K562 (cell line): ENCODE results near the gene FMNL2. TPM values are rescaled to one million over a fixed set of nuclear protein-coding genes. Genes with fewer than 3 reads are reported as not detected.
A peak's percentile ranks its signal among the peaks of the same experiment; 100 is the strongest.

Experiments
- ATAC-seq: fragments of 200-7000 bp; cut with Tn5 transposase; 3 replicates; pipeline ENCODE4 v1.9.1; 2020; ENCODE audit warnings: moderate library complexity
- BruUV-seq: library from RNA; stranded (reverse); fragments of 400-500 nt; replicated peaks from 2 replicates; lab custom pipeline; 2021; lab: Mats Ljungman, UMichigan
- CTCF ChIA-PET: fragments of 300-600 bp; formaldehyde crosslinking; extraction: SDS; loops from one replicate; lab custom pipeline; 2021; ENCODE audit warnings: low intra/inter-chr PET ratio; lab: Yijun Ruan, JAX
- POLR2A ChIA-PET: fragments of 300-600, 350-650 bp; sonication (Branson Sonifier 250); formaldehyde crosslinking; extraction: SDS; loops from one replicate; lab custom pipeline; 2021; ENCODE audit warnings: antibody characterized with exemption, inconsistent platforms; lab: Yijun Ruan, JAX
- DNase-seq, 4 experiments: peaks; one replicate each; pipeline versions ENCODE4 v3.0.0 to v3.0.0-alpha.2; 2011 to 2018; ENCODE audit warnings: low spot score in 3 of 4, mixed read lengths in 3 of 4; ENCODE audit errors: extremely low read depth in 1 of 4
- FAIRE-seq: peaks from 2 replicates; lab custom pipeline; 2011; peaks lifted over from hg19 to GRCh38; lab: Jason Lieb, UNC
- H2AFZ ChIP-seq: 2 replicates; pipeline ENCODE4 v1.6.0; 2011; ENCODE audit warnings: low read depth, low read length, control low read depth, inconsistent platforms
- H3K27ac ChIP-seq: fragments of 200-600 bp; 3 replicates; pipeline ENCODE4 v1.8.0; 2011; ENCODE audit warnings: low read depth, mild to moderate bottlenecking, control low read depth, inconsistent platforms, low read length, moderate library complexity, mixed read lengths; ENCODE audit errors: extremely low read depth
- H3K27me3 ChIP-seq, 2 experiments: fragments of 300-600 bp in 1 of 2; 2 replicates in 1 of 2; 3 replicates in 1 of 2; pipeline versions ENCODE4 v1.6.0 to v1.8.0; 2011; ENCODE audit warnings: inconsistent platforms in 2 of 2, low read length in 2 of 2, mild to moderate bottlenecking in 1 of 2, mixed read lengths in 1 of 2, moderate library complexity in 1 of 2; ENCODE audit not compliant: control insufficient read depth in 2 of 2, insufficient read depth in 2 of 2
- H3K36me3 ChIP-seq: fragments of 300-600 bp; 3 replicates; pipeline ENCODE4 v1.8.0; 2011; ENCODE audit warnings: mild to moderate bottlenecking, low read length, inconsistent platforms; ENCODE audit not compliant: control insufficient read depth, insufficient read depth
- H3K4me1 ChIP-seq, 2 experiments: fragments of 200-600 bp in 1 of 2; replicated peaks in 1 of 2; 2 replicates in 1 of 2; 3 replicates in 1 of 2; pipeline versions ENCODE4 v1.5.1 to v1.8.0; 2011; ENCODE audit warnings: inconsistent platforms in 2 of 2, low read length in 2 of 2, mild to moderate bottlenecking in 1 of 2, mixed read lengths in 1 of 2, moderate library complexity in 1 of 2; ENCODE audit not compliant: control insufficient read depth in 2 of 2, insufficient read depth in 2 of 2
- H3K4me2 ChIP-seq: 2 replicates; pipeline ENCODE4 v1.6.1; 2011; ENCODE audit warnings: low read length, control low read depth, inconsistent platforms, mixed read lengths; ENCODE audit not compliant: insufficient read depth
- H3K4me3 ChIP-seq: fragments of 200-600 bp; sonication (generic), shearing (Covaris generic); 2 replicates; pipeline ENCODE4 v1.5.1; 2016; ENCODE audit warnings: control low read depth, inconsistent platforms
- H3K79me2 ChIP-seq: fragments of 200-600 bp; 3 replicates; pipeline ENCODE4 v1.8.0; 2011; ENCODE audit warnings: low read length, inconsistent platforms; ENCODE audit not compliant: control insufficient read depth, insufficient read depth
- H3K9ac ChIP-seq, 2 experiments: 2 replicates each; pipeline versions ENCODE4 v1.6.0 to v1.6.1; 2011; ENCODE audit warnings: low read depth in 2 of 2, low read length in 2 of 2, control low read depth in 1 of 2, inconsistent platforms in 1 of 2, mild to moderate bottlenecking in 1 of 2, mixed read lengths in 1 of 2; ENCODE audit not compliant: insufficient read depth in 1 of 2
- H3K9me1 ChIP-seq: one replicate; pipeline ENCODE4 v1.6.0; 2011; ENCODE audit warnings: inconsistent platforms, mild to moderate bottlenecking, low read length, moderate library complexity; ENCODE audit not compliant: control insufficient read depth, insufficient read depth
- H3K9me3 ChIP-seq: replicated peaks from 2 replicates; pipeline ENCODE4 v1.5.1; 2011; ENCODE audit warnings: low read depth, low read length, inconsistent platforms; ENCODE audit not compliant: control insufficient read depth, insufficient read depth
- H4K20me1 ChIP-seq: replicated peaks from 2 replicates; pipeline ENCODE4 v1.6.1; 2011; ENCODE audit warnings: low read length, inconsistent platforms, mixed read lengths; ENCODE audit not compliant: control insufficient read depth, insufficient read depth
- CBFA2T2 ChIP-seq: fragments of 450-650 bp; conservative IDR thresholded peaks from 2 replicates; pipeline ENCODE4 v1.6.1; 2017; ENCODE audit warnings: mild to moderate bottlenecking
- WGBS: fragments of 100-300 bp; shearing (Covaris generic); methylation state at CpG from one replicate; pipeline ENCODE4 v1.1.6; 2016; ENCODE audit warnings: low coverage, mixed read lengths; ENCODE audit not compliant: insufficient coverage; ENCODE audit errors: missing lambda C conversion rate; 5-methylcytosine and 5-hydroxymethylcytosine counted together
- in situ Hi-C: fragments of 300-500 bp; cut with MboI; formaldehyde crosslinking; loops from 4 replicates; pipeline ENCODE4 v1.15.0; 2018; ENCODE audit warnings: inconsistent platforms, mixed read lengths
- intact Hi-C: fragments of 100-400 bp; cut with micrococcal nuclease; formaldehyde crosslinking; loops from 2 replicates; pipeline ENCODE4 v1.14.2; 2022
- polyA plus RNA-seq, 8 experiments: library from polyadenylated mRNA; depleted of rRNA in 4 of 8; stranded (reverse) in 5 of 8; unstranded in 3 of 8; fragments of >200 nt; fragmentation: Nextera tagmentation in 2 of 8; fragmentation: Illumina TruSeq in 1 of 8; extraction: Ambion mirVana in 2 of 8; extraction: Trizol in 1 of 8; gene quantifications; 2 replicates each; pipeline versions ENCODE4 v1.2.1 to v1.2.3, GENCODE V29; 2011 to 2014; ENCODE audit warnings: inconsistent platforms in 1 of 8, missing spikeins in 1 of 8
- total RNA-seq, 7 experiments: library from RNA; depleted of rRNA in 6 of 7; stranded (reverse); fragments of >200 nt in 6 of 7; fragmentation: Illumina TruSeq in 2 of 7; extraction: Trizol in 2 of 7; gene quantifications; 2 replicates each; pipeline versions ENCODE4 v1.2.1 to v1.2.3, GENCODE V29; 2011 to 2021; ENCODE audit warnings: low replicate concordance in 1 of 7
- TF ChIP-seq, protein P1 (sequence below): sonication (generic); formaldehyde crosslinking; IDR thresholded peaks from 2 replicates; pipeline ENCODE4 v1.8.0; 2023; ENCODE audit warnings: mild to moderate bottlenecking, missing genetic modification reagents
- TF ChIP-seq, protein P2 (sequence below): fragments of 450-650 bp; formaldehyde crosslinking; IDR thresholded peaks from 2 replicates; pipeline ENCODE4 v1.4.0; 2020; ENCODE audit warnings: mild to moderate bottlenecking, mixed read lengths

Gene FMNL2
- total and polyA plus RNA-seq, 9 of the 15 experiments (the other 6 are each of a cell fraction or from before 2014, with no cell fraction given), result 0.15 to 0.49 (median 0.24) TPM; not detected in 1

DNA sequence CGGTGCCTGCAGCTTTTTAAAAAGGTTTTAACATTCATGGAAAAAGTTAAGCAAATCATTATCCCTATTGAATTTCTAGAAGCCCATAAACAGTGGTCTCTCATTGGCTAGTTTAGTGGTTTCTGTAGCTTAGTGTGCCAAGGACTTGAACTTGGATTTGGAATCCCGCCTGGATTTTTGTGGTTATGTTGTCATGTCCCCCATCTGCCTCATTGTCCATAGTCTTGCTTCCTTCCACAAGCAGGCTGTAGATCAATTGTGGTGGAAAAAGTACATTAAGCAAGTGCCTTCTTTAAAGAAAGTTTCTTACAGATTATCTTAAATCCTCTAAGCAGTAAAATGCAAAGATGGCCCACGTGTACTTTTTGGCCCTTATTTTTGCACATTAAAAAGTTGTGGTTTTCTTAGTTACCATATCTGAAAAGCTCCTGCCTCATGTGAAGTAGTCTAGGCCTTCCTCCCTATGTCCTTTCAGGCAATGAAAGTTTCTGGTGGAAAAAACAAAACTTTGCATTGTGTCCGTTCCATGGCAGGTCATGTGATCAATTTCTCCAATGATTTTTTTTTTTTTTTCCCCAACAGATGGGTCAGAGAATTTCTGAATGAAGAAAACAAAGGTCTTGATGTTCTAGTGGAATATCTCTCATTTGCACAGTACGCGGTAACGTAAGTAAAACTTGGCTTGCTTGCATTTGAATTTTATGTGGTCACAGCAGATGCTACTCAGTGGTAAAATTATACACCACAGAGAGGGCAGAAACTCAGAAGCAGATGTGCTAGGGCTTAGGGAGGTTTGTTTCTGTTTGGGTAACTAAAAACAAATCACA lies 223.4 kb downstream of the FMNL2 start:
- Histone ChIP-seq H4K20me1 (no peaks in the 10 kb centered on the region), H3K27ac (no peak overlapping the region), H3K79me2 (no peaks in the 10 kb centered on the region), H3K27me3 (peaks cover 2 to 5% of the 10 kb centered on the region in 2 experiments; a peak in 3 of 5 replicates), H3K4me2 (no peak overlapping the region), H2AFZ (no peak overlapping the region), H3K4me3 (no peak overlapping the region), H3K36me3 (no peaks in the 10 kb centered on the region), H3K9ac (no peak overlapping the region), H3K9me3 (no peaks in the 10 kb centered on the region), H3K9me1 (no peaks in the 10 kb centered on the region), H3K4me1 (no peaks in the 10 kb centered on the region)
- intact Hi-C loops, result no loop called here
- CTCF ChIA-PET, result interaction anchor here (1.1 kb wide), 1 partner anchor 69 kb away, joined by 4 read pairs; no protein-coding TSS in a partner anchor
- FAIRE-seq (no peak), DNase-seq (no peak), ATAC-seq (no peak)
- no peak for TF ChIP-seq CBFA2T2
- TF ChIP-seq, protein P1, sequence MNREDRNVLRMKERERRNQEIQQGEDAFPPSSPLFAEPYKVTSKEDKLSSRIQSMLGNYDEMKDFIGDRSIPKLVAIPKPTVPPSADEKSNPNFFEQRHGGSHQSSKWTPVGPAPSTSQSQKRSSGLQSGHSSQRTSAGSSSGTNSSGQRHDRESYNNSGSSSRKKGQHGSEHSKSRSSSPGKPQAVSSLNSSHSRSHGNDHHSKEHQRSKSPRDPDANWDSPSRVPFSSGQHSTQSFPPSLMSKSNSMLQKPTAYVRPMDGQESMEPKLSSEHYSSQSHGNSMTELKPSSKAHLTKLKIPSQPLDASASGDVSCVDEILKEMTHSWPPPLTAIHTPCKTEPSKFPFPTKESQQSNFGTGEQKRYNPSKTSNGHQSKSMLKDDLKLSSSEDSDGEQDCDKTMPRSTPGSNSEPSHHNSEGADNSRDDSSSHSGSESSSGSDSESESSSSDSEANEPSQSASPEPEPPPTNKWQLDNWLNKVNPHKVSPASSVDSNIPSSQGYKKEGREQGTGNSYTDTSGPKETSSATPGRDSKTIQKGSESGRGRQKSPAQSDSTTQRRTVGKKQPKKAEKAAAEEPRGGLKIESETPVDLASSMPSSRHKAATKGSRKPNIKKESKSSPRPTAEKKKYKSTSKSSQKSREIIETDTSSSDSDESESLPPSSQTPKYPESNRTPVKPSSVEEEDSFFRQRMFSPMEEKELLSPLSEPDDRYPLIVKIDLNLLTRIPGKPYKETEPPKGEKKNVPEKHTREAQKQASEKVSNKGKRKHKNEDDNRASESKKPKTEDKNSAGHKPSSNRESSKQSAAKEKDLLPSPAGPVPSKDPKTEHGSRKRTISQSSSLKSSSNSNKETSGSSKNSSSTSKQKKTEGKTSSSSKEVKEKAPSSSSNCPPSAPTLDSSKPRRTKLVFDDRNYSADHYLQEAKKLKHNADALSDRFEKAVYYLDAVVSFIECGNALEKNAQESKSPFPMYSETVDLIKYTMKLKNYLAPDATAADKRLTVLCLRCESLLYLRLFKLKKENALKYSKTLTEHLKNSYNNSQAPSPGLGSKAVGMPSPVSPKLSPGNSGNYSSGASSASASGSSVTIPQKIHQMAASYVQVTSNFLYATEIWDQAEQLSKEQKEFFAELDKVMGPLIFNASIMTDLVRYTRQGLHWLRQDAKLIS (CRISPR knock-in tag), result no peak
- TF ChIP-seq, protein P2, sequence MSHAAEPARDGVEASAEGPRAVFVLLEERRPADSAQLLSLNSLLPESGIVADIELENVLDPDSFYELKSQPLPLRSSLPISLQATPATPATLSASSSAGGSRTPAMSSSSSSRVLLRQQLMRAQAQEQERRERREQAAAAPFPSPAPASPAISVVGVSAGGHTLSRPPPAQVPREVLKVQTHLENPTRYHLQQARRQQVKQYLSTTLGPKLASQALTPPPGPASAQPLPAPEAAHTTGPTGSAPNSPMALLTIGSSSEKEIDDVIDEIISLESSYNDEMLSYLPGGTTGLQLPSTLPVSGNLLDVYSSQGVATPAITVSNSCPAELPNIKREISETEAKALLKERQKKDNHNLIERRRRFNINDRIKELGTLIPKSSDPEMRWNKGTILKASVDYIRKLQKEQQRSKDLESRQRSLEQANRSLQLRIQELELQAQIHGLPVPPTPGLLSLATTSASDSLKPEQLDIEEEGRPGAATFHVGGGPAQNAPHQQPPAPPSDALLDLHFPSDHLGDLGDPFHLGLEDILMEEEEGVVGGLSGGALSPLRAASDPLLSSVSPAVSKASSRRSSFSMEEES (CRISPR knock-in tag), result peak; percentile 79
- in situ Hi-C loops, result no loop called here
- POLR2A ChIA-PET, result interaction anchor here (1.5 kb wide), 1 partner anchor 25 kb away, joined by 3 read pairs; no protein-coding TSS in a partner anchor
- BruUV-seq, result no TSS peak
- 9% methylated on average over 7 of the region's 7 CpGs for WGBS
